ENCODE data around the gene AKAP13.
A peak's percentile ranks its signal among the peaks of the same experiment; 100 is the strongest.
"Not testable (repeated sequence)": the region's sequence is repeated elsewhere in the genome, so short reads cannot be mapped to it uniquely, and the experiment has no call there.

Gene AKAP13

DNA sequence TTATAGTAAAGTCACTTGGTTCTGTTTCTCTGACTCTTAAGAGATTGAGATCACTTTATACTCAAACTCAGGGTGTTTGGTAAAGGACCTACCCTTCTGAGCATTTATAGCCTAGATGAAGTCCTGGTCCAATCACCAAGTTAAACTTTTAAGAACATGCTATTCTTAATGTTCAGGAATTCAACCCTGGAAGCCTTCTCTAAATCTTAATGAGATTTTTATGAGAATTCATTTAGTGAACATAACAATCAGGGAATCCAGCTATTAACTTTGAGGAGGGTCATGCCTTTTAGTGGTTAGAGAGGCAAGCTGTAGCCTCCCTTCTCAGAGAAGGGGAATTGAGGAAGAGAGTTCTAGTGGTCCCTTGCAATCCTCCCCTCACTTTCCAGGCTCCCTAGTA, 104.5 kb downstream of the AKAP13 start:
- DNase-seq, result not testable (repeated sequence)

DNA sequence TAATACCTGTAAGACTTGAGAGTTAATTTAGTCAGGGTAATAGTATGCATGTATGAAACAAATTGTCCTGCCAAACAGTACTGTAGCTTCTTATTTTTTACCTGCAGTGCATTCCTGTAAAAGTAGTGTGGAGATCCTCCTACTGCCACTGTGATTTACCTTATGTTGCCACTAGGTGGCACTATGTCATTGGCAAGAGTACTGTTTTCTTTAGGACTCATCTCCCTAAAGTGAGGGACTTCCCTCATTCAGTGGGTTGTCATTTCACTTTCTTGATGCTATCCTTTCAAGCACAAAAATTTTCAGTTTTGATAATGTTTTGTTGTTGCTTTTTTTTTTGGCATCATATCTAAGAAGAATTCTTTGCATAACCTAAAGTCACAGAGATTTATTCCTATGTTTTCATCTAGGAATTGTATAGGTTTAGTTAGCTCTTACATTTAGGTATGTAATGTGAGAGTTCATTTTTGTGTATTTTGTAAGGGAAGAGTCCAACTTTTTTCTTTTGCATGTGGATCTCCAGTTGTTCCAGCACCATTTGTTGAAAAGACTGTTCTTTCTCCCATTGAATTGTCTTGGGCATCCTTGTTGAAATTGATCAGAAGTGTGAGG, 105.7 kb downstream of the AKAP13 start:
- peak; percentile 12 for DNase-seq

DNA sequence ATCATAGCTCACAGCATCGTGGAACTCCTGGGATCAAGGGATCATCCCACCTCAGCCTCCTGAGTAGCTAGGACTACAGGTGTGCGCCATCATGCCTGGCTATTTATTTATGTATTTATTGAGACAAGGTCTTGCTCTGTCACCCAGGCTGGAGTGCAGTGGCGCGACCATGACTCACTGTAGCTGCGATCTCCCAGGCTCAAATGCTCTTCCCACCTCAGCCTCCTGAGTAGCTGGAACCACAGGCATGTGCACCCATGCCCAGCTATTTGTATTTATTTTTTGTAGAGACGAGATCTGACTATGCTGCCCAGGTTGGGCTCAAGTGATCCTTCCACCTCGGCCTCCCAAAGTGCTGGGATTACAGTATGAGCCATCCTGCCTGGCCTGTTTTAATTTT, 107.4 kb downstream of the AKAP13 start:
- DNase-seq, result not testable (repeated sequence)

DNA sequence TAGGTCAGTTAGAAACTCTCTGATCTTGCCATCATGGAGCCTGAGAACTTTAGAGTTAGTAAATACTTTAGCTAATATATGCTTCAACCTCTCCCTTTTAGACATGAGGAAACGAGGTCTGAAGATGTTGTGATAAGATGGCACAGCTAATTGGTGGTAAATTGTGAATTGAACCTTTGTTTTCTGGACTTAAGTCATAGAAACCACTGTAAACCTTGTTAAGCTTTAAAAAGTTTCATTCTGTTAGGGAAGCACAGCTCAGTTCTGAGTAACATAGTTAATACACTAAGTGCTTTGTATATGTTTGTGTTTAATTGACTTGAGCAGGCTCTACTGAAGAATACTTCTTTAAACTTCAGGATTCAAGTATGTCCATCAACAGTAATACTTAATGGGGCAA, 108.6 kb downstream of the AKAP13 start:
- DNase-seq, result no peak

DNA sequence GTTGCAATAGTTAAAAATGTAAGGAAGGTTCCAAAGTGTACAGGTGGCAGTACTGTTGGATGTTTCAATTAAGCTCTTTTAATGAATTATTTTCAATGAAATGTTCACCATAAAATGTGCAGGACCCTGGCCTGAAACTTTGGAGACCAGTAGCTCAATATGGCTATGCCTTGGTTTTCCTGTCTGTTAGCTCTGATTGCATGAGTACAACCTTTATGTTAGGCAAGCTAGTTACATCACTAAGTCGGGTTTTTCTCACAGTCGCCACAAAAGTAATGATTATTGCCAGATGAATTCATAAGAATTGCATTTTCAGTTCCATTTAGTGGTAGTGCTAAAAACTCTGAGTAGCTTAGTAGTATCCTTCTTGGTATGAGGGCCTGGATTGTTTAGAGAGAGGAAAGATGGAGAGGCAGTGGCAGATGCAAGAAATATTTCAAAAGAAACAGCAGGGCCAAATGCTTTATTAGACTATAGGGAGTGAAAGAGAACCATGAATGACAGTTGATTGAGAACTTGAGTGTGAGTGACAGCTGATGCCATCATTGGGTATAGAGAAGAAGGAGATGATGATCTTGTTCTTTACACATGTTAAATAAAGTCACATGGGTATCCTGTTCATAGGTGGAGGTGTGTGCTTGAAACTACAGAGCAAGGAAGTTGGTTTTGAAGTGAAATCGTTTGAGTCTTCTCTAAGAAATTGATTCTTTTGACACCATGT, 109.5 kb downstream of the AKAP13 start:
- DNase-seq, result no peak

DNA sequence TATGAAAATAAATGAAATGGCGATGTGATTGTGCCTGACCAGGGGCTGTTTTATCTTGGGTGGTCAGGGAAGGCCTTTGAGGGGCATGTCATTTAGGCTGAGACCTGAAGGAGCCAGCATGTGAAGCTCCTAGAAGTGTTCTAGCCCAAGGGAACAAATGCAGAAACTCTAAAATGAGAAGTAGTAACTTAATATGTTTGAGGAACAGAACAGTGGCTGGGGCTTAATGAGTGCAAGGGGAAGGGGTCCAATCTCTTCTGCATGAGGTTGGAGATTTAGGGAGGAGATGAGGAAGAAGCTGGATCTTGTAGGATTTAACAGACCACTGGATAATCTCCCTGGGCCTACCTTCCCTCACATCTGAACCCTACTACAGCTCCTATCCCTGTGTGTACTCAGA, 110.5 kb downstream of the AKAP13 start:
- no peak for DNase-seq

DNA sequence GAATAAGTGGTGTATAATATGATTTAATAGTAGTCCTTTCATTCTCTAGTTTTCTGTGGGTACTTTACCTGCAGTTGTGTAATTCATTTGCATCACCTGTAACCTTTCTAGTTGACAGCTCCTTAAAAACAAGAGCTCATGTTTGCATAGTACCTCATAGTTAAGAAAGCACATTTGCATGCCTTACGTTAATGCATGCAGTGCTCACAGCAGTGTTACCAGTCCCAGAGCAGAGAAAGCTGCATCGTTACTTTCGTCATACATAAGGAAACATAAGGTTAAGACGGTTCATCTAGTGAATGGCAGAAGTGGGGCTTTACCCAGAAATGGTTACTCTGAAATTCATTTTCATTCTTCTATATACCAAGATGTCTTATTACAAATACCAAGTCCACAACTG, 111.3 kb downstream of the AKAP13 start:
- no peak for DNase-seq

DNA sequence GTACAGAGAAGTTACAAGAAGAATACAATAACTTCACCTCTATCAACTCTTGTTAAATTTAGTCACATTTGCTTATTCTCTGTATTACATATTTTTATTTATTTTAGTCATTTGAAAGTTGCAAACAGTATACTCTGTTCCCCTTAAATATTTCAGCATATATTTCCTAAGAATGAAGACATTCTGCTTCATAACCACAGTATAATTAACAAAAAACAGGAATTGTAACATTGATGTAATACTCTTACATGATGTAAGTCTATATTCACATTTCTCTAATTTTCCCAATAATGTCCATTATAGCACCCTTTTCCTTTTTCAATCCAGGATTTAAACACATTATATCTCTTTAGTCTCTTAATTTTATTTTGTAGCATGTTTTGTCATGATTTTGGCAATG, 112.0 kb downstream of the AKAP13 start:
- no peak for DNase-seq

DNA sequence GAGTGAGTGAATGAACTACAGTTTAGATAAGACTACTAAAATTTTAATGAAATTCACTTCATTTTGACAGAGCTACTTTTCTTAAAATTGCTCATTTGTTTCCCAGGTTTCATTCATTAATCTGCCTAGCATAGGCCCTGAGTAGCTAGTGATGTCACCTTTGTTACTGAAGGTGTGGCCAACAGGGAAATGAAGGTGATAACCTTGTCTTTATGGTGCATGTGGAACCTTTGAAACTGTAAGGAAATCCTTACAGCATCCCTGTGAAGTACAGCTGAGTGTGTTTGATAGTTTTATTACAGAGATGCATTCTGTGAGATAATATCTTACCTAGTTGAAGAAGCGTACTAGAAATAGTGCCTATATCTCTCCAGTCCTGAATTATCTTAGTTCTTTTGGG, 112.9 kb downstream of the AKAP13 start:
- DNase-seq, result no peak

DNA sequence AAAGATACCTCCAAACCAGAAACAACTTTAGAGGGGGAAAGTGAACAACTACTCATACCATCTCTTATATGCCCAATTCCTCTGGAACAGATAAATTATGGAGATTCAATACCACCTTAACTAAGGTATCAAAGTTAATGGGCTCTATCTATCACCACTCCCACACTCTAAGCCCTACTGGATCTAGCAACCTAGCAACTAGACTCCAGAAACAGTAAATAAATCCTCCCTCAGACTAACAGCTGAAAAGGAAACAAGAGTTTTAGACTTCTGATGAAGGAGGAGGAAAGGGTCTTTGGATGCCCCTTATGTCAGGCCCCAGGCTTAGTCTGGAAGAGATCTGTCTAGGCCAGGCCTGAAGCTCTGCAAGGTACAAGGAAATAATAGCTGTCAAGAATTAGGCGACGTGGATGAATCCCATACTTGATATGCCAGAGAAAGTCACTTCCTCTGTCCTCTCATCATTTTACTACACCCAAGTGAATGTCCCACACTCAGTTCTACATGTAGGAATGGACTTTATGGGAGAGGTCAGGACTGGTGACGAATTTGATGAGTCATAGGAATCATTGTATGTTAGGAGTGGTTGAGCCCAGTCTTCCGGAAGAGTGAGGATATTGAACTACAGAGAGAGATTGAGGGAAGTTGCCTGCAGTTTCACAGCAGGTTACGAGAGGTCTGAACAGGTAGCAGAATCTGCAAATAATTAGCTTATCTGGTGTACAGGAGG, 113.8 kb downstream of the AKAP13 start:
- DNase-seq, result no peak

DNA sequence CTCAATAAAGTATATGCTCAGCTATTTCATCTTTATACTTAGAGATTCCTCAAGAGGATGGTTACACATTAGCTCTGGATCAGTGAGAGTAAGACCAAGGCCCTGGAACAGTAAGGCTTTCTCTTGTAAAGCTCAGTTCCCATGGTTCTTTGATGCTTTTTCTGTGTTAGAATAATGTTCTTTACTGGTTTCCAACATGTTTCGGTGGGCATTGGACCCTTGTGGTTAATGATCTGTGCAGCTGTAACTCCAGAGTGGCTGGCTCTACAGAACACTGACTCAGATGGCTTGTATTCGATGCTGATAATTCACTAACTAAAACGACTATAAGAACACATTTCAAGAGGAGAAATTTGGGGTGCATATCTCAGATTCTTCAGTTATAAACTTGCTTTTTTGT, 114.7 kb downstream of the AKAP13 start:
- DNase-seq, result no peak

DNA sequence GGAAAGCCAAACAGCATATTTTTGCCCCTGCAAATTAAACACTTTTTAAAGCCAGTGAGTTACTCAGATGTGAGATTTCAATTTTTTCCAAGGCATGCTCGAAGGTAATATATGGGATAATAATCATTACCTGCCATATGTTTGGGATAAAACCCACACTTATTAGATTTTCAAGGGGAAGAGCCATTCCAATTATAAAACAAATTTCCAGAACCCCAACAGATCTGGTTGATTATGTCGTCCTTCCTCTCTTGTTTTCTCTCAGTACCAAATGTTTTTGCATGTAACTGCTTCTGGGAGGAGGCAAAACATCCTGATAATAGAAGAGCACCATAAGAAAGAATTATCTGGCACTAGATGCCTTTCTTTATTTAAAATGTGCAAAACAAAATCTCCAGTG, 115.1 kb downstream of the AKAP13 start:
- no peak for DNase-seq

DNA sequence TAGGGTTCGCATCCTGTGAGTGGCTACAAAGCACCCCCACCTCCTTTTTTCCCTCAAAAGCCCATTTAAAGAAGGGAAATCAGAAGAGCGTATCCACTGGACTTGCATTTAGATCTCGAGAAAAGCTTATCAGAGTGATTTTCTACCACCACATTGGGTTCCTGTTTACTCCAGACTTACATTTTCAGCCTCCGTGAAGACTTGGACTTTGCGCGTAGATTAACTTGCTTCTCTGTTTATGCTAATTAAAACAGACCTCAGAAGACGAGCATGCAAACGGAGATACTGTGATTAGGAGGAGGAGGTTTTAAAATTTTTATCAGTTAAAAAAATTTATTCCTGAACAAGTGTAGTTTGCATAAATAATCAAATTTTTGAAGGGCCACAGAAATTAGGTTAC, 115.7 kb downstream of the AKAP13 start:
- no peak for DNase-seq

DNA sequence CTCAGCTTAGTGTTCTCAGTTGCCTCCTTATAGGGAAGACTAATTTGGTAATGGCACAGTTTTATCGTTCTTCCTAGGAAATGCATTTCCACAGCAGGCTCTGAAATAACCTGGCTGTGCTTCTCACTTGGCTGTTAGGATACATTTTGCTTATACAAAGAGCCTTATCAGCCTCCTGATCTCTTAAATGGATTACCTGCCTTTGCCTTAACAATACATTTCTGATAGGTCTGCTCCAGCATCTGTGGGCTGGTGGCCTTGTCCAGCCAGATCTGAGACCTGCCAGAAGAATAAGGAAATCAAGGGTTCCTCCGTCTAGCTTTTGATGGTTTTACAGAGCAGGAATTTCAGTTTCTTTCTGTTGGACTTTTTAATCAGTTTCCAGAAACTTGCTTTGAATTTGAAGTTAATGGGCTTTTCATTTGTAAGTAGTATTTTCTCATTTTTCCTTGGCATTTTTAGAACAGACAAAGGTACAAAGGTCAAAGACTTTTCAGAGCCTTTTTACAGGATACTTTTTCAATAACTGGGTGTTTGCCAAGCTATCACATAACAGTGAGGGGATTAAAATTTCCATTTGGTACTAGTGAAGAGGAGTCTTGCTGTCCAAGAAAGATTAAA, 116.3 kb downstream of the AKAP13 start:
- DNase-seq, result no peak

DNA sequence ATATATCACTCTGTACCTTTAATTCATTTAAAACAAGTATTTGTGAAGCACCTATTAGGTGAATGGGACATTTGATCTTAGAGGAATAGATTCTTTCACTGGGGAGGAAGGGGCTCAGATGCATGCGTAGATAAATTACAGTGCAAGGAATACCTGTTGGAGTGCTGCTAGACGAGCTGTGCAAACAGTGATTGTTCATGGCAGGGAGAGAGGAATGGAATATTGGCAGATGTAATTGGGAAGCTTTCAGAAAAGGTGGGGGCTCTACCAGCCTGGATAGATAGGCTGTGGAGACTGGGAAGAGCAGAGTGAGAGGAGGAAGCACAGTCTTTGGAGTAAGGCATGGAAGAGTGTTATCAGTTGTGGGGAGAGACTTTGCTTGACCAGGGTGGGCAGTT, 116.8 kb downstream of the AKAP13 start:
- DNase-seq, result no peak

DNA sequence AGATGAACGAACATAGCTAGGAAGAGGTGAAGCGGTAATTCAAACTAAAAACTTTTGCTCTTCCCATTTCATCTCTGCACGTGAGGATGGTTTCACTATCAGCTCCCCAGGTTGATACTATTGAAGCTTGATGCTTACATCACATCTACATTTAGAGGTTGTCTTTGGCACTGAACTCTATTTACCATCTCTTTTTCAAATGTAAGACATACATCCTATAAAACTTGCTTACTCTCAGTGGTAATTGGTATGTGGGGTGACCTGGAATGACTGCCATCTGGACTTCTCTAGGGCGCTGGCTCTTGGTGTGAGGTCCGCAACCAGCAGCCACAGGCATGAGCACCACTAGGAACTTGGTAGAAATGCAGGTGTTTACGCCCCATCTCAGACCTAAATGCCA, 118.1 kb downstream of the AKAP13 start:
- no peak for DNase-seq

DNA sequence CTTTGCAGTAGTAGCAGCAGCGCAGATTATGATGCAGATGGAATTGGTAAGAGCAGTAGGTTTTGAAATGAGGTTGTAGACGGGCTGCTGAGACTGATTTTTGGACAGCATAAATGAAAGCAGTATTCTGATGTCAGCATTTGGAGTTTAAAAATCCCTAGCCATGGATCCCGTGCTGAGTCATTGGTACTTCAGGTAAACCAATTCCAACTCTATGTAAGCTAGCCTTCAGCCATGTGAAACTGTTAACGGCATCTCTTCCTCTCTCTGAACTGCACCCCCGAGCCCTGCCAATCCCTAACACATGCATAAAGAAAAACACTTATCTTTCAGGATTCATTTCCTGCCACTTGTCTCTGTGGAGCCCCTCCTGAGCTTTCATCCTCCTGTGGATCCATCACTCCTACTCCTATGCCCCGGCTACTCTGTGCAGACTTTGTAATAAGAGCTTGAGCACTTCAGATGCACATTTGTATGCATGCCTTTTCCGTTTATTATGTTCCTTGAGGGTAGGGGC, 119.0 kb downstream of the AKAP13 start:
- DNase-seq, result no peak

DNA sequence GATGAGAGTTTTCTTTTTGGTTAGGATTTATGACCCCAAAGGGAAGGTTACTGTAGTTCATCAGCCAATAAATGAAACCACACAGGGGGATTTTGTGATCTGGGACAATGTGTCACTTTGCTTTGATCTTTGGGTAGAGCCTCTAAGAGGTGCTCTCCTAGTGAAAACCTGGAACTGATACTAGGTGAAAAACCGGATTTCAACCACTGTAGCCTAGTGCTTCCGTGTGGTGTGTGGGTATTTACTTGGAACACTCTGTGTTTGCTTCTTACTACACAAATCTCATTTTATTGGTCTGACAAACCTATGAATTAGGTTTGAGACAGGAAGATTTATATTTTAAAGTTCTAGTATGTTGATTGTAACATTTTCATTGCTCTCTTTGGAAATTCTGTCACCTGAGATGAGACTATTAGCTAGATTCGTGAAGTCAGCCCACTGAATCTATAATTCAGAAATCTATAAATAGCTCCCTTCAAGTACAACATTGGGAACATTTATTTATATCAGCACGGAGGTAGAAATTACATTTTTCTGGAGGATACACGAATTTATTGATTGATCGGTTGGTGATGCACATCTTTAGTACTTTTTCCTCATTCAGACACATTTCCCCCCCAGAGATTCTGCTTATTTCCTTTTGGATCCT, 119.8 kb downstream of the AKAP13 start:
- DNase-seq, result no peak

DNA sequence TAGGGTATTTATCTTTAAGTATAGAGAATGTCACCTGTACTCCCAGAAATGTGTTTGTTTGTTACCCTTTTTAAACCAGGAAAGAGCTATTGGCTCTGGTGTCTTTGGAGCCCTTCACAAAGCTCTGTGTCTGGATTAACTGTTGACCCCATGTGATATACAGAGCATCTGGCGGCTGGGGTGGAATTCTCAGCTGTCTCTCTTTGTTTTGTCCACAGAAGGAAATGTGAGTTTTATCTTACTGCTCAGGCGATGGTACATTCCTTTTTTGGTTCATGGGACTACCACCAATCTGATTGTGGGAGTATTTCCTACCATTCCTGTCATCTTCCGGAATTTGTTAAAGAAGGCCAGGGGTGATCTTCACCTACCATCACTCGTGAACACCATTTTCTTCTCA, 120.3 kb downstream of the AKAP13 start:
- no peak for DNase-seq

DNA sequence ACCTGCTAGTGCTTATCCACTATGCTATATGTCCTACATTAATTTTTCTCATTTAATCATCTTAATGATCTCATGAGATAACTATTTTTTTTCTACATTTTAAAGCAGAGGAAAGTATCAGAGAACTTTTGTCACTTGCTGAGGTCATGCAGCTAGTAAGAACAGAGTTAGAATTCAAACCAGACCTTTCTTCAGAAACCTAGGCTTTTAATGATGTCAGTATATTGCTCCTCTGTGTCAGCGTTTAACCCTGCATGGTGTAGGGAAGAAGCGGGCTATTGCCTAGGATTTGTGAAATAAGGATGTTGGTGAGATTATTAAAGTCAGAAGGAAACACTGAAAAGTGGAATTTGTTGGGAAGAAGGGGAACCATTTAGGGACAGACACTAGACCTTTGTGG, 121.2 kb downstream of the AKAP13 start:
- no peak for DNase-seq

DNA sequence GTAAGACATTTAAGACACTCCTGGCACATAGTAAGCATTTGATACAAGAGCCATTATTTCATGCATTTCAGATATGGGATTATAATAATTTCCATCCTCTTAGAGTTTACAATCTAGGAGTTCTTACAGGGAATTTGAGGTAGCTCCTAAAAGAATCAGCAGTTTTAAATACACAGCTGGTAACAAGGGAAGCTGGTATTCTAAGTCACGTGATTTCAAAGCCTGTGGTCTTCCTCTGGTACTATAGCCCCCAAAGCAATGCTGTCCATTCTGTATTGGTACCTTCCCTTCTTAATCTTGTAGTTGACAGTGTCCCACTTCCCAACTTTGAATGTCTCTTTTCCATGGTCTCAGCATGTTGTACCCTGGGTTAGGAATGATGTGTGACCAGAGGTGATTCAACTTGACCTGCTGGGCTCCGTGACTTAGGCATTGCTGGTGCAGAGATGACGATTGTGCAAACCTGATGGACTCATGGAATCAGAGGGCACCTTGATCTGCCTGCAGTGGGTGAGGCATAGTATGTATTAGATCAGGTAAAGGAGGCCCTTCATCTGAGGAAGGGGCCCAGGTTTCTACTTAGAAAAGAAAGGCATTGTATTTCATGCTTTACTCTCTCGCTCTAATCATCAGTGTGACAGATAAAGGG, 122.9 kb downstream of the AKAP13 start:
- no peak for DNase-seq

Data from stimulated activated CD4-positive, alpha-beta T cell treated with anti-CD3 and anti-CD28 coated beads, Interleukin-4, amount 100 ng/mL, for 1 hour (primary cell).